Fibroblast of skin of right quadriceps (primary cell): ENCODE results near the gene NEMP1.
"Not testable (repeated sequence)": the region's sequence is repeated elsewhere in the genome, so short reads cannot be mapped to it uniquely, and the experiment has no call there.

ENCODE experiments used
- DNase-seq: peaks from one replicate; pipeline ENCODE4 v3.0.0-alpha.2; 2013

The NEMP1 gene

DNA sequence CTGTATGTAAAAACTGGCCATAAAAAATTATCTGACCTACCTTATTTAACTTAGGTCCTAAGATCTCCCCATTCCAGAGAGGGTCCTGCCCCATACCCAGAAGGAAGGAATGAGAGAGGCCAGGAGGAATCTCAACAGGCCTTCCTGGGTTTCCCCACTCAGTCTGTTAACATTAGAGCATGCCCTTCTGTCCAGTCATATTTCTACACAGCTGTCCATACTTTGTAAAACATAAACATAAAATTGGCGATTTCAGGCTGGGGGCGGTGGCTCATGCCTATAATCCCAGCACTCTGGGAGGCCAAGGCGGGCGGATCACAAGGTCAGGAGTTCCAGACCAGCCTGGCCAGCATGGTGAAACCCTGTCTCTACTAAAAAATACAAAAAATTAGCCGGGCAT lies 56.3 kb downstream of the NEMP1 start:
- not testable (repeated sequence) for DNase-seq

DNA sequence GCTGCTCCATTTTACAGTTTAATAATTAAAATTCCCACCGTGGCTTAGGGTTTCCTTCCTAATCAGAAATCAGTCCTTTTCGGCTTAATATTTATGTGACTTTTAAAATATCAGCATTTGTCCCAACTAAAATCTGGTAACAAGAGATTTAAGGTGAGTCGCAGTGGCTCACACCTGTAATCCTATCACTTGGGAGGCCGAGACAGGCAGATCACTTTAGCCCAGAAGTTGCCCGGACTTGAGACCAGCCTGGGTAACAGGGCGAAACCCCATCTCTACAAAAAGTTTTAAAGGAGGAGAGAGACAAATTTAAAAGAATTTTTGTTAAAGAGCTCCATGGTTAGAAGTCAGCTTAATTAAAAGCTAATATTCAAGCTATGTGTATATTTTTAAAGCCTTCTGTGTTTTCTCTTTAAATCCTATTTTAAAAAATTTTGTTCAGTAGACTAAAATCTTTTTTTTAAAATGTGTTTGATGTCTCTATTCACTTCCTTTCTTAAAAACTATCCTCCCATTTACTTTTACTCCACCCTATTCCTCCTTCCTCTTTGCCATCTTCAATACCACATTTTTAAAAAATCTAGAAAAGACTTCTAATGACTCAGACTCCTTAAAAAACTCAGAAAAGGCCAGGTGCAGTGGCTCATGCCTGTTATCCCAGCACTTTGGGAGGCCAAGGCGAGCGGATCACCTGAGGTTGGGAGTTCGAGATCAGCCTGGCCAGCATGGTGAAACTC lies 58.4 kb downstream of the NEMP1 start:
- no peak for DNase-seq

DNA sequence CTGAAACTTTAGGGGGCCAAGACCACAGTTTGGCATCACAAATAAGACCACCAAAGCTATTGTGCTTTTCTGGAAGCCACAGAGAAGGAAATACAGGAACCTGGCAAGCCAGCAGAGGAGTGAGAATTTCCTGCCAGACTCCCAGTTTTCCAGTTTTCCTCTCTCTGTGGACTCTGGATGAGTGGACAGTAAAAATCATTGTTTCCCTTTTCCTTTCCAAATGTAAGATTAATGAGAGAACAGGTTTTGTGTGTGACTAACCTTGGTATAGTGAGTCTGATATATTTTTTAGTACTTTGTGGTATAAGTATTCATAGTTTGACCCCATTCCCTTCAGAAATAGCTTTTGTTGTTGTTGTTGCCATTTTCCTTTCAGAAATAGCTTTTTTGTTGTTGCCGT lies 59.7 kb downstream of the NEMP1 start:
- DNase-seq, result no peak

DNA sequence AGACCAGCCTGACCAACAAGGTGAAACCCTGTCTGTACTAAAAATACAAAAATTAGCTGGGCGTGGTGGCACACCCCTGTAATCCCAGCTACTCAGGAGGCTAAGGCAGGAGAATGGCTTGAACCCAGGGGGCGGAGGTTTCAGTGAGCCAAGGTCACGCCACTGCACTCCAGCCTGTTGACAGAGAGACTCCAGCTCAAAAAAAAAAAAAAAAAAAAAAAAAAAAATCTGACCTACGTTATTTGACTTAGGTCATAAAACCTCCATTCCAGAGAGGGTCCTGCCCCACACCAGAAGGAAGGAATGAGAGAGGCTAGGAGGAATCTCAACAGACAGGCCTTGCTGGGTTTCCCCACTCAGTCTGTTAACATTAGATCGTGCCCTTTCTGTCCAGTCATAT lies 60.2 kb downstream of the NEMP1 start:
- not testable (repeated sequence) for DNase-seq

DNA sequence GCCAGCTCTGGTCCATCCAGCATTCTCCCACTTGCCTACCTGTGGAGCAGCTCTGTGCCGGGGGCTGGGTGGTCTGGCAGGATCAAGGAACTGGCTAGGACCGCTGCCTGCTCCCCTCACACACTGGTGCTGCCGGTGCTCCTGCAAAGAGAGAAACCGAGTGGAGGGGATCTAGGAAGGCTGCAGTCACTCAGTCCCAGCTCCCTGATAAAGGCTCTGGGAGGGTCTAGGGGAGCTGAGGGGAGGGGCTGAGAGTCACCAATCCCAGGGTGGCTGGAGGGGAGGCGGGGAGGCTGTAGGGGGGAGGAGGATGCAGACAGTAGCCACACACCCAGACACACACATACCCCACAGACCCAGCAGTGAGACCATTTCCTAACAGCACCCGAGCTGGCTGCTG lies 62.2 kb downstream of the NEMP1 start, which contains the start of gene TAC3:
Gene TAC3 (minus strand): TSS at position 182 of the 400 bp plus-strand sequence. CDS start 732 bp downstream, outside the sequence.
- DNase-seq, result no peak

DNA sequence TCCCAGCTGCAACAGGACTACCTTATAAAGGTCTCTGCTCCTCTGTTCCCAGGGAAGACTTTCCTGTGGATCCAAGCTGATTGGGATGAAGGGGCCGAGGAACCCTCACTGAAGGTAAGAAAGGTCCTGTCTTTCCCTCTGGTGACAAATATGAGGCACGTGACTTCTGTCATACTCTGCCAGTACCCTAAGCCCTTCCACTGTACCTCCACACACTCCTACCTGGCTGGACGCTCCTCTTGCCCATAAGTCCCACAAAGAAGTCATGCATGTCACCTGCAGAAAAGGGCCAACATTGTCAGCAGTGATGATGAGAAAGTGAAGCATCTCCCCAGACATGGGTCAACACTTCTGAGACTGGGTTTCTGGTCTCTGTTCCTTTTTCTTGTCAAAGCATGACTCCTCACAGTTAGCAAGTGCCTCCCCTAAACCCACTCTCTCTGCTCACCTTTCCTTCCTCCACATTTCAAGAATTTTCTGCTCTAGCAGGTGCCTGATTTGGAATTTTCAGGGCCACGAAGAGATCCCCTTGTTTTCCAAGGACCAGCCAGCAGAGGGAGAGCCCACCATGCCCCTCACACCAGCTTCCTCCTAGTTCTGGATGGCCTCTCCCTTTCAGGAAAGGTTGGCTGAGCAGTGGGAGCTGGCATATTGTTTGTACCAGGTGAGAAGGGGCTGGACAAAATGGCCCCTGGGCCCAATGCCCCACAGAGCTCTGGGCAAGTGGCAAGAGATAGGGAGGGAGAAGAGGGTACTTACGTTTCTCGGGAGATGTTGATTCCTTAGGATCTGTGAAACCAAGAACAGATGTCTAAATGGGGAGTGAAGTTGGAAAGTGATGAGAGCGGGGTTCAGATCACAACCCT lies 65.8 kb downstream of the NEMP1 start:
- no peak for DNase-seq

DNA sequence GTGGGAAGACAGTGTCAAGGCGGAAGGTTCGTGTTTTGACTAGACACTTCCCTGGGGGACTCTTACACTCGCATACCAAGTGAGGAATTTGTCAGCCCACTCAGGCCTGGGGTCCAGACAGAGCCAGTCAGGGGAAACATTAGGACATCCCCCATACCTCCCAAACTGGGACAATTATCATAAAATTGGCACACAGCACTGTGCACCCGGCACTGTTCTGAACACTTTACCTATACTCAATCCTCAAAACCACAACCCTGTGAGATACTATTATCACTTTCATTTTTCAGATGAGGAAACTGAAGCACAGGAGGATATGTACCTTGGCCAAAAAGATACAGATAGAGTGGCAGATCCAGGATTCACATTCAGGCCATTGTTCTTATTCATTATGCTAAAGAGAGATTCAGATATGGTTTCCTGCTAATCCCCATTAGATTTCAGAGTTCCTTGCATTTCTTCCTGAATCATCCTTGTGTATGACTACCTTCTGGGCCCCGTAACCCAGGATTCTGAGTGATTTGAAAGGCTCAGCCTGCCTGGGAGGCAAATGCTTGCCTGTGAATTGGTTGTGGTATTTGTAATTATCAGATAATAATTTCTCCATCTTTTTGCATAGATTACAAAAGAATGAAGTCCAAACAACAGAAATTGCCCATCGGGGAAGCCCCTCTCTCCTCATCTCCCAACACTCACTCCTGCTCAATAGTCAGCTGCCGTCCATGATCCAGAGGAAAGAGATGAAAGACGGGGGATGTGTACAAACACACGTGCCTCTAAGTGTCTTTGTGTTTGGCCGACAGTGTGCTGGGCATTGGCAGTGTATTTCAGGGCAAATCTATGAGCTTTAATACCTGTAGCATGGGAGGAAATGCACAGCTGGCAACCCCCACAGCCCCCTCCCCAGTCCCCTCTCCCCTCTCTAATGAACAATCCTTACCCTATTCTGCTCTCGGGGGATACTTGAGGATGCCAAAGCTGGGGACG lies 66.9 kb downstream of the NEMP1 start:
- no peak for DNase-seq

DNA sequence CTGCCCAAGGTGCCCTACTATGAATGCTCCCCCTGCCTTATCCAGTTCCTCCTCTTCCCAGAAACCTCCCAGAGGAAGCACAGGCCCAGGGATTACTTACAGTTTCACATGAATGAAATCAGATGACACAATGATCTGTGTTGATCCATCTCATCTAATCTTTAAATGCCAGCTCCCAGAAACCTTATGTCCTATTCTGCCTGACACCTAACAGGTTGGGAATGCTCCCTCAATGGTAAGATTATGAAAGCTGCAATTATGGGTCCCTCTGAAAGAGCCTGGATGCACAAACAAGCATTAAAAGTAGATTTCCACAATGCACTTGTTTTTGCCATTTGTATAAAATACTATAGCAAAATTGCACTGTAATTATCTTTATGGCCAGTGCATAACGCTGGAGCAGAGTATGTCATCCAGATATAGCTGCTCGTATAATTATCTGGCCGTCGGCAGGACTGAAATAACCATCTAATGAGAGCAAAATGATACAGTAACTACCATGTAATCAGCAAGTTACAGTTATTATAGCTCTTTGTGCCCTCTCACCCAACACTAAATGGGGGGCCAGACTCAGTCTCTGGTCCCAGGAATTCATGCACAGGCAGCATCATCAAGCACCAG lies 67.9 kb downstream of the NEMP1 start:
- no peak for DNase-seq

DNA sequence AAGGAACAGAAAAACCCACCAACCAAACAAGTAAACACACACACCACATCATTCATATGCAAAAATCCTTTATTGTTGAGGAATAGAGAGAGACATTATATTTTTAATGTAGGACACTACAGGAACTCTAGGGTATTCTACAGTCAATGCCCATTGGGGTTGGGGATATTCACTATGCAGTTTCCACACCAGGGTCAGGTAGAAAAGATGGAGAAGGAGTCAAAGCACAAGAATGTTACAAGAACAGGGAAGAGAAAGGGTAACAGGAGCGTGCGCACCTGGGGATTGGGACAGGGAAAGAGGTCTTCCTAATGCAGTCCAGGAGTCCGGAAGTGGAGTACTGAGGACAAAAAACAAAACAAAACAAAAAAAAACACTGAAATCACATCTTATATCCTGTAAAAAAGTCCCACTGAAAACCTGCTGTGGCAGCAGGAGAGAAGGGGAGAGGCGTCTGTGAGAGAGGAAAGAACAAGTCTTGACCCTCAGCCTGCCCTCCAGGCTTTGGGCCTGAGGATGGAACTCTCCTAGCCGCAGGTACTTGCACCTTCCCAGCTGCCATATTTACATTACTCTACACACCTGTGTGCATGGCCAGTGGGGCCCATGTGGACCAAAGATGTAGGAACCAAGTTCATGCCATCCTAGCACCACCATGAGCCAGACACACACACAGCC lies 68.5 kb downstream of the NEMP1 start:
- DNase-seq, result no peak

DNA sequence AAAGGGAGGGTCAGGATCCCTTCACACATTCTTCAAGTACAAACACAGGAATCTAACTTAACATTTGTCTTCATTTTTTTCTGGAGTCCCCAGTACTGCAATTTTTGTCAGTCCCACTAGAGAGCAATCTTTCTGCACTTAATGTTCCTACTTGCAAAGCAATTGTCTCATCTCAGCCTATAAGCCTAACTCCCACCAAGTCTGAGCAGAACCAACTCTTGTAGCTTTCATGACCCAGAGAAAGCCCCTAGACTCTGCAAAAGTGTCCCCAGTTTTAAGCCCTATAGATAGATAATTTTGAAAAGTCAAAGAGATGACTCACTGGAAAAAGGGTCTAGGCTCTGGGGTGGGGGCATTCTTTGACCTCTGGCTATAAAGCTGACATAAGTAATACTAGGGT lies 70.4 kb downstream of the NEMP1 start:
- DNase-seq, result peak; percentile 59

DNA sequence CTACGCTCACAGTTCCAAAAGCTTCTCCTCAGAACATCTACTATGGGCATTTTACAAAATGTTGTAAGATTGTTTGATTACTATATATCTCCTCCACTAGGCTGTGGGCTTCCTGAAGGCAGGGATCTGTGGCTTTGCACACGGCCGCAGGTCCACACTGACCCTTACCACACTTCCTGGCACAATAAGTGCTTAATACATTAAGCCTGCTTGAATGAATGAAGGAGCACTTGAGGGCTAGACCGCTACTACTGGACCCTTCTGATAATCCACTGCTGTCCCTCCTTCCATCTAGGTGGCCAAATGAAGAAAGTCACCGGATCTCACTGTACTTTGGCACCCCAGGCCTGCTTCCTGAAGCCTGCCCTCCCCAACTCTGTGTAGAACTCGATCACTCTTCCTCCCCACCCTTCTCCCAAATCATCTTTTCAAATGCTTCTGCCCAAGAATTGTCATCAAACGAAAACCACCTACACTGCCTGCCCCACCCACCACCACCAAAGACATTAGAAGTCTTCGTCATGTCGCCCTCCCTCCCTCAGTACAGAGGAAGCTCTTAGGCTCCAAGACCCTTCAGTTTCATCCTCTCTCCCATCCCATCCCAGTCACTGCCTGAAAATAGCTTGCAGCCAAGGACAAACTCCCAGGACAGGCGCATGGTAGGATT lies 71.6 kb downstream of the NEMP1 start:
- no peak for DNase-seq

DNA sequence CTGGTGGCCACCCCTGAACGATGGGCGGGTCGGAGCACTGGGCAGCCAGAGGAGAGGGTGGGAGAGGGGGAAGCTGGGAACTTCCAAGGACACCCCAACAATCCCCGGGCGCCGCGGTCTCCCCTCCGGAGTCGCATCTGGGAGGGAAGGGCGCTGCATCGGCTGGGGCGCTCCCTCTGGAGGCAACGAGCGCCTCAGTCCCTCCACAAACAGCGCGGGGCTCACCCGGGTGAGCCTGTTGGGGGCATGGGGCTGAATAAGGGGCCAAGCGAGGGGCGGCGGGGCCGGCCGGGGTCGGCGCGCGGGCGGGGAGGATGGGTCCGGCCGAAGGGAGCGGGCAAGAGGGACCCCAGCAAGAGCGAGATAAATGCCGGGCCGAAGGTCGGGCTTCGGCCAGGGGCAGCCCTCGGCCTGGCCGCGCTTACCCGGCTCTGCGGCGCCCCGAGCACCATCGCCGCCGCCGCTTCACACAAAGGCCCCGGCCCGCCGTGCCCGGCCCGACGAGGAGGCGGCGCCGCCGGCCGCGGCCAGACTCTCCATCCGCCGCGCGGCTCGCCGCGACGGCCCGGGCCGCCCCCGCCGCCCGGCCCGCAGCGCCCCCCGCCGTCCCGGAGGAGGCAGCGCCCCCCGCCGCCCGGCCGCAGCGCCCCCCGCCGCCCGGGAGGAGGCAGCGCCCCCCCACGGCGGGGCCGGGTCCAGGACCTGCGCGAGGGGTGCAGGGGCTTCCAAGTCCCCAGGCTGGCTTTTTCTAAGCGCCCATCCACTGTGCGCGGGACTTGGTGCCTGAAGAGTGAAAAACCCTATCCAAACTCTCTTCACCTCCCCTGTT lies 72.4 kb downstream of the NEMP1 start, which contains the start of gene ZBTB39:
Gene ZBTB39 (minus strand): TSS at position 567 of the 829 bp plus-strand sequence. CDS start 1,629 bp downstream, outside the sequence.
- peak; percentile 67 for DNase-seq
